ENCODE data around the gene FUOM. TPM values are rescaled to one million over a fixed set of nuclear protein-coding genes. Genes with fewer than 3 reads are reported as not detected.

The FUOM gene
- total and polyA plus RNA-seq, 2 of the 8 experiments (the other 6 are each of a cell fraction or from before 2014, with no cell fraction given) = 22.0 to 30.4 TPM

DNA sequence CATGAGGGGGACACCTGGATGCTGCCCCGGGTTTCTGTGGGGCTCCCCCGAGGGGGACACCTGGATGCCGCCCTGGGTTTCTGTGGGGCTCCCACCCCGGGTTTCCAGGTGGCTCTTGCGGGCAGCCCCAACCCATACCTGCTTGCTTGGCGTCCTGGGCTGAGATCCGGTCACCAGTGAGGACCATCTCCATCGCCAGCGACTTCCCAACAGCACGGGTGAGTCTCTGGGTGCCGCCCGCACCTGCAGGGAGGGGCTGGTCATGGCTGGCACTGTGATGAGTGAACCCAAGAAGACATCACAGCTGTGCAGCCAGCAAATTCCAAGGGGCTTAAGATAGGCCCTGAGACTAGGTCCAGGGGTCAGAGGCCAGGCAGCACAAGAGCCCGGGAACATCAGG, 8.9 kb upstream of the FUOM start (continued):
- TF ChIP-seq RAD21 (IDR thresholded peaks at IDR 0.05 in 1 of 2, conservative IDR thresholded peaks at IDR 0.05 in 1 of 2; ENCODE audit: low read depth in 2 of 2, low read length in 2 of 2) = no peak
- no peak for TF ChIP-seq HDAC6 (IDR thresholded peaks at IDR 0.05; ENCODE audit: low read depth, low read length)
- TF ChIP-seq EZH2 (IDR thresholded peaks at IDR 0.05; ENCODE audit: low read depth, low read length, severe bottlenecking) = no peak
- TF ChIP-seq, protein P1, sequence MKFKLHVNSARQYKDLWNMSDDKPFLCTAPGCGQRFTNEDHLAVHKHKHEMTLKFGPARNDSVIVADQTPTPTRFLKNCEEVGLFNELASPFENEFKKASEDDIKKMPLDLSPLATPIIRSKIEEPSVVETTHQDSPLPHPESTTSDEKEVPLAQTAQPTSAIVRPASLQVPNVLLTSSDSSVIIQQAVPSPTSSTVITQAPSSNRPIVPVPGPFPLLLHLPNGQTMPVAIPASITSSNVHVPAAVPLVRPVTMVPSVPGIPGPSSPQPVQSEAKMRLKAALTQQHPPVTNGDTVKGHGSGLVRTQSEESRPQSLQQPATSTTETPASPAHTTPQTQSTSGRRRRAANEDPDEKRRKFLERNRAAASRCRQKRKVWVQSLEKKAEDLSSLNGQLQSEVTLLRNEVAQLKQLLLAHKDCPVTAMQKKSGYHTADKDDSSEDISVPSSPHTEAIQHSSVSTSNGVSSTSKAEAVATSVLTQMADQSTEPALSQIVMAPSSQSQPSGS (IDR thresholded peaks at IDR 0.05; ENCODE audit: low read length) = no peak
- TF ChIP-seq EP300 (IDR thresholded peaks at IDR 0.05; ENCODE audit: borderline replicate concordance in 1 of 2, low read depth in 2 of 2, low read length in 2 of 2) = no peak
- no peak for TF ChIP-seq SUZ12 (IDR thresholded peaks at IDR 0.05; ENCODE audit: low read length)
- TF ChIP-seq, protein P2, sequence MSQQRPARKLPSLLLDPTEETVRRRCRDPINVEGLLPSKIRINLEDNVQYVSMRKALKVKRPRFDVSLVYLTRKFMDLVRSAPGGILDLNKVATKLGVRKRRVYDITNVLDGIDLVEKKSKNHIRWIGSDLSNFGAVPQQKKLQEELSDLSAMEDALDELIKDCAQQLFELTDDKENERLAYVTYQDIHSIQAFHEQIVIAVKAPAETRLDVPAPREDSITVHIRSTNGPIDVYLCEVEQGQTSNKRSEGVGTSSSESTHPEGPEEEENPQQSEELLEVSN (IDR thresholded peaks at IDR 0.05) = no peak
